ENCODE results near the gene PLA2G2E. TPM values are rescaled to one million over a fixed set of nuclear protein-coding genes. Genes with fewer than 3 reads are reported as not detected.
"Not testable (repeated sequence)": the region's sequence is repeated elsewhere in the genome, so short reads cannot be mapped to it uniquely, and the experiment has no call there.

Gene PLA2G2E
- total RNA-seq, 2 donors from 2014 or later = not detected

DNA sequence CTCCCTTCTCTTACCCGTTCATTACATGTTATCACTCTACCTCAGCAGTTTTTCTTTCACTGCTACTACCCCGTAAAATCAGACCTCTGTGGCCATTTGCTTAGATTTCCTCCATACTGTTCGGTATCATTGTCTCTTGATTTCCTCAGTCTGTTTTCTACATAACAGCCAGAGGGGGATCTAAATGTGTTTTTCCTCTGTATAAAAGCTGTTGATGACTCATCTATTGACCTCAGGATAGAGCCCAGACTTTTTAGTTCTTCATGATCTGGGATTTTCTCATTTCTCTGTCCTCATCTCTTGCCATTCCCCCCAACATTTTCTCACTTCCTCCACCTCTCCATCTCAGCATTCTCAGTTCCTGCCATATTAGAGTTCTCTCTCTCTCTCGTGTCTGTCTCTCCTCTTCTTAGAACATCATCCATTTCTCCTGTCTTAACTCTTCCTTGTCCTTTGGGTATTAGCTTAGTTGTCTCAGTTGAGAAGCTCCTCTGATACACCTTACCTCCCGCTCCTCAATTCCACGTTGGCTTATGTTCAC, 30.7 kb downstream of the PLA2G2E start:
- ATAC-seq (no peak), DNase-seq (no peak)
- intact Hi-C loops (cut with DNase I, micrococcal nuclease) = no loop called here

DNA sequence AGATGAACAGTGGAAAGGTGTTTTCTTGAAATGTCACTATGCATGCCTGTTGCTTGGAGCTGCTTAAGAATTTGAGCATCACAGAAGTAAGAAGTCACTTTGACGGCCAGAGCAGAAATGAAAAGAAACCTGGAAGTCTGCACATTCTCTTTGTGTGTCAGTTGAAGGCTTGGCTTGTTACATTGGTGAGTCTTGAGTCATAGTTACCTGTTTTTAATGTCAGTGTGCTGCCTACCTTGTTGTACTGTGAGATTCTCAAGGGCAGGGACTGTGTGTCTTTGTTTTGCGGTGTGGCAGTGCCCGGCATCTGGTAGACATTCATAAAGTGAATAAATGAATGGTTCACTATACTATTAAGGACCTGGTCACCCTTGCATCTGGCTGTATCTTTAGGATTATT, 31.3 kb downstream of the PLA2G2E start:
- no peak for ATAC-seq

DNA sequence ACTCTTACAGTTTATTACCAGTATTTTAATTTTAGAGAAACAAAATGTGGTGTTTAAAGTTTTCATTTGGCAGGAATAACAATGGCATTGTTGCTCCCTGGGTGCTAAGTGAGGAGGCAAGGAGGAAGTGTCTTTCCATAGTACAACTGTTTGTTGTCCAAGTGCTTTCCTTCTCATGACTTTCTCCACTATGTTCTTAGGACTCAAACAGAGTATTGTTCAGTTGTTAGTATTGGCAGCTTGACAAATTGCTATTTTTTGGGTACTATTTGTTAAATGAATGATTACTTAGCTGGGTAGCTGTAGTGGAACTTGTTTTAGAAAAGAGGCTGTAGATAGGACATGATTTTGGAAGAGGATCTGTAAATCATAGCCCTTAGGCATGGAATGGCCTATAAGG, 33.8 kb downstream of the PLA2G2E start:
- ATAC-seq (no peak), DNase-seq (no peak)
- intact Hi-C loops (cut with DNase I, micrococcal nuclease) = no loop called here

More for the DNA sequence above, 31.3 kb downstream of the PLA2G2E start:
- DNase-seq = no peak
- intact Hi-C loops (cut with DNase I, micrococcal nuclease) = no loop called here

DNA sequence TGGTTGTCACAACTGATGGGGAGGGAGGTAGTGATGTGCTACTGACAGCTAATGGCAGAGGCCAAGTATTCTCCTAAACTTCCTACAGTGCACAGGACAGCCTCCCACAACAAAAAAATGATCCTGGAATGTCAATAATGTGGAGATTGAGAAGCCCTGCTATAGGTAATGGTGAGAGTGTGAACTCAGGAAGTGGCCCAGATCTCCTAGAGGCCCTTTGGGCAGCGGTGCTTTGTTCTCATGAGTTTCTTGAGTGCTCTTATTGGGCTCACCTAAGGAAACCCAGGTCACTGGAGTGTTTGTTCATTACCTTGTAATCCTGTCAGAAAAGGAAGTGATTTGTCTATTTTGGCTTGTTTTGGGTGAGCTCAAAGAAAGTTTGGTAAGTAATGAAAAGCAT, 35.3 kb downstream of the PLA2G2E start:
- no peak for DNase-seq
- ATAC-seq = no peak
- intact Hi-C loops (cut with DNase I, micrococcal nuclease) = no loop called here

DNA sequence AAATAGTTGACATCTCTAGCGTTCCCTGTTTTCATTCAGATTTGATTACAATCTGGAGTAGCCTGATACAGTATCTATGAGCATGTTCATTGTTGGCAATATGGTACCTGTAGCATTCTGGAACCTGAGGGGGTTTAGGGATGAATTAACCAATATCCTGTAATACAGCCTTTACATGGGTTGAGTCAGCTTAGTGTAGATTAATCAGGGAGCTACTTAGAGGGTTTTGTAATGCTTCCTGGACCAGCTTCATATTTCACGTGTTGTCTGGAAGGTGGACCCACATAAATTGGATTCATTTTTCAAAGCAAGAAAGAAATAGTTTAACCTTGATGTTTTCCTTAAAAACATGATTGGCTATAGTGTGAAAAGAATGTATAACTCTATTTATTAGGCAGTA, 37.6 kb downstream of the PLA2G2E start:
- intact Hi-C loops (cut with DNase I, micrococcal nuclease) = no loop called here
- DNase-seq (no peak), ATAC-seq (no peak)

DNA sequence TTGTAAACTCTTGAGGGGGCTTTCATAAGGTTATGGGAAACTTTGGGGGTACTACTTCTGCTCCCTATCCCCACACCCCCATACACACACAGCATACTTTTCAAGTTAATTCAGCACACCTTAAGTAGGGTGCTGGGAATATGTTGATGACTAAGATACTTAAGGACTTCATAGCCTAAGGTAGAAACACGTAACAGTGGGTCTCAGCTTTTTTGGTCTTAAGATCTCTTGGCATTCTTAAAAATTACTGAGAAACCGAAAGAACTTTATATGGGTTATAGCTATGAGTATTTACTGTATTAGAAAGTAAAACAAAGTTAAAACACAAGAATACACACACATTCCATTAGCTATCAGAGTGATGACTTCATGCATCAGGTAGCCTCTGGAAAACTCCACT, 39.1 kb downstream of the PLA2G2E start:
- ATAC-seq (no peak), DNase-seq (no peak)
- intact Hi-C loops (cut with DNase I, micrococcal nuclease) = no loop called here

DNA sequence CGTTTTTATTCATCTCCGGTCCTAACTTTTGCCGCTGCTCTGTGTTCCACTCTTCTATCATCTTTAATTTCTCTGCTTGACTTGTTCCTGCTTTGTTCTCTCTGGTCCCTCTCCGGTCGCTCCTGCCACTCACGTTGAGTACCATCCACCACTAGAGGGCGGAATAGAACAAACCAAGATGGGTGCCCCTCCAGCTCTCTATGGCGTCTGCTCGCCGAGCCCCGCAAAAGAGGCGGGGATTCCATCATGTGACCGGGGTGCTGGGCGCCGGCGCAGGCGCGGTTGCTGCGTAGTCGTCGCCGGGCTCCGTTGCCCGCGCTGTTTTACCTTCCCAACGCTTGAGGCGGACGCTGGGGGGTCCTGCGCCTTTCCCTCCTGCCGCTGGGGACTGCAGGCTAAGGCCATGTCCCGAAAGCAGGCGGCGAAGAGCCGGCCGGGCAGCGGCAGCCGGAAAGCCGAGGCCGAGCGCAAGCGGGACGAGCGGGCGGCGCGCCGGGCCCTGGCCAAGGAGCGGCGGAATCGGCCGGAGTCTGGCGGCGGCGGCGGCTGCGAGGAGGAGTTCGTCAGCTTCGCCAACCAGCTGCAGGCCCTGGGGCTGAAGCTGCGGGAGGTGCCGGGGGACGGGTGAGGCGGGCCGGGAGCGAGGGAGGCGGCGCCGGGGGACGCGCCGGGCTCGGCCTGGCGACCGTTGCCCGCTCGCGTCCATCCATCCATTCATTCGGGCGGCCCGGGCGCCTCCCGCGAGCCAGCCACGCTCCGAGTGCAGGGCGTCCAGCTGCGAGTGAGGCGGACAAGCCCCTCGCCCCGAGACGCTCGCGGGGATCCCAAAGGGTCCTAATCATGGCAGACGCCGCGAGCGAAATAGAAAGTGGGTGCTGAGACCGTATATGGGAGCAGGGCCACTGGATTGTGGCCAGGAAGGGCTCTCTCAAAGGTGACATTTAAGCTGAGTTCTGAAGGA, 41.0 kb downstream of the PLA2G2E start, which contains the start of gene OTUD3:
Gene OTUD3, plus strand, starts transcription at position 285 of the 961 bp plus-strand sequence. Its CDS starts 119 bp downstream, at position 404.
- DNase-seq (peak; percentile 93 to 96), ATAC-seq (peak; percentile 86)
- intact Hi-C loops (cut with DNase I, micrococcal nuclease) = no loop called here

DNA sequence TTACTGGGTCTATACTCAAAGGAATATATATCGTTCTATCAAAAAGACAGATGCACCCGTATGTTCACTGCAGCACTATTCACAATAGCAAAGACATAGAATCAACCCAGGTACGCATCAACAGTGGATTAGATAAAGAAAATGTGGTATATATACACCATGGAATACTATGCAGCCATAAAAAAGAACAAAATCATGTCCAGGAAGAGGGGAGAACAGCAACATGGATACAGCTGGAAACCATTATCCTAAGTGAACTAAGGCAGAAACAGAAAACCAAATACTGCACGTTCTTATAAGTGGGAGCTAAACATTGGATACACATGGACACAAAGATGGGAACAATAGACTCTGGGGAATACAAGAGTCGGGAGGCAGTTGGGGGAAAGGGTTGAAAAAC, 42.6 kb downstream of the PLA2G2E start:
- ATAC-seq; intact Hi-C loops (cut with DNase I, micrococcal nuclease); DNase-seq: not testable (repeated sequence)

DNA sequence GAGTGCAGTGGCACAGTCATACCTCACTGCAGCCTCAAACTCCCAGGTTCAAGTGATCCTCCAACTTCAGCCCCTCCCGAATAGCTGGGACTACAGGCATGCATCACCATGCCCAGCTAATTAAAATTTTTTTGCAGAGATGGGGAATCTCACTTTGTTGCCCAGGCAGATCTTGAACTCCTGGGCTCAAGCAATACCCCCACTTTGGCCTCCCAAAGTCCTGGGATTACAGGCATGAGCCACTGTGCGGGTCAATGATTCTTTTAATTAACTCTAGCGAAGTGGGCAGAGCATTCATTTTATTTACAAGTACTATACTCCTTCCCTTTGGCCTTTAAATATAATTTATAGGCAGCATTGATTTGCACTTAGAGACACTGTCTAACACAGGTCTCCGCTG, 43.8 kb downstream of the PLA2G2E start:
- ATAC-seq (no peak), DNase-seq (no peak)
- intact Hi-C loops (cut with DNase I, micrococcal nuclease) = no loop called here

DNA sequence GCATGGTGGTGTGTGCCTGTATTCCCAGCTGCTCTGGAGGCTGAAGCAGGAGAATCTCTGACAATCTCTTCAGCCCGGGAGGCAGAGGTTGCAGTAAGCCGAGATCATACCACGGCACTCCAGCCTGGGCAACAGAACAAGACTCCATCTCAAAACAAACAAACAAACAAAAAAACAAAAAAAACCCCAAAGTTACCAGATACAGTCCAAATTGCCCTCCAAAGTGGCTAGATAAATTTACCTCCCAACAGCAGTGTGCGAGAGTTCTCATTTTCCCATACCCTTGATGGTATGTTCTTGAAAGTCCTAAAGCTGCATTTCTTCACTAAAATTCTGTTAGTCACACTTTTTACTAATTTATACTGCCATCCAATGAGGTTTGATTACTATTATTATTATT, 44.2 kb downstream of the PLA2G2E start:
- intact Hi-C loops (cut with DNase I, micrococcal nuclease) = no loop called here
- DNase-seq = no peak
- ATAC-seq = no peak

DNA sequence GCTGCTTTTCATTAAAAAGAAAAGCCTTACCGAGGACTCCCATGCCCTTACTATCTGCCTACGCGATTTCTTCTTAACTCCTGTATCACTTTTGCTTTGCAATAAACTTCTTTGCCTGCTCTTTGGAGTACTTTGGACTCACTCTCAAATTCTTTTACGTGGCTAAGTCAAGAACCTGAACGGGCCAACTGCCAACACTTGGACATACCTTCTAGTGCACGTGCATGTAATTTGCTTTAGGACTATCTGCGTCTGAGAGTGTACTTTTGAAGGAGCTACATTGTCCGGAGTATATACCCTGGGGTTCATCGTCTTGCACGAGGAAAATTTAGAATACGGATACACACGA, 44.8 kb downstream of the PLA2G2E start:
- DNase-seq (peak; percentile 82), ATAC-seq (peak; percentile 58)
- intact Hi-C loops (cut with DNase I, micrococcal nuclease) = no loop called here

DNA sequence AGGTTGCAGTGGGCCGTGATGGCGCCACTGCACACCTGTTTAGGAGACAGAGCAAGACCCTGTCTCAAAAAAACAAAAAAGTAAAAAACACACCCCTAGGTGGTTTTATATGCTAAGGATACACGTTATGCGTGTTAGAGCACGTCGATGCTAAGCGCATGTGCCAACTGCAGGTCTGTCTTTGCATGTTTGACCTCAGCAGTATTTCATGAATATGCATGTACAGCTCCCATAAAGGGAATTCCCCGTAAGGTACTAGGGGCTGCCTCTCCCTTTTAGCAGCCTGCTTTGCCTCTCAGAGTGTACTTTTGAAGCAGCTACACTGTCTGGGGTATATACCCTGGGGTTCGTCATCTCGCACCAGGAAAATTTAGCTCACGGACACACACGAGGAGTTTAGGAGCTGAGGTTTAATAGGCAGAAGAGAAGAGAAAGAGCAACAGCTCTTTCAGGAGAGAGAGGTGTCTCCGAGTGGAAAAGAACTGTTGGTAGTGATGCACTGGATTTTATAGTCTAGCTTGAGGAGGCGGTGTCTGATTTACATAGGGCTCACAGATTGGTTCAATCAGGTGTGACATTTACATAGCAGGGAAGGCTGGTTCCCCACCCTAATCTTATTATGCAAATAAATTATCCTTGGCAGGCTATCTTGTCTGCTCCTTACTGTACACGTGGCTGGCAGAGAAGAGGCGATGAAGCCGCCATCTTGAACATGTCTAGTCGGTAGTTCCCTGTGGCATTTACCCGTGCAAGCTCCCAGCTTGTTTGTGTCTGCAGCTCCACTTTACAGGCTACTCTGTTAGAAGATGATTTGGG, 45.4 kb downstream of the PLA2G2E start:
- DNase-seq = peak; percentile 48 to 55
- peak; percentile 67 for ATAC-seq
- intact Hi-C loops (cut with DNase I, micrococcal nuclease) = no loop called here

DNA sequence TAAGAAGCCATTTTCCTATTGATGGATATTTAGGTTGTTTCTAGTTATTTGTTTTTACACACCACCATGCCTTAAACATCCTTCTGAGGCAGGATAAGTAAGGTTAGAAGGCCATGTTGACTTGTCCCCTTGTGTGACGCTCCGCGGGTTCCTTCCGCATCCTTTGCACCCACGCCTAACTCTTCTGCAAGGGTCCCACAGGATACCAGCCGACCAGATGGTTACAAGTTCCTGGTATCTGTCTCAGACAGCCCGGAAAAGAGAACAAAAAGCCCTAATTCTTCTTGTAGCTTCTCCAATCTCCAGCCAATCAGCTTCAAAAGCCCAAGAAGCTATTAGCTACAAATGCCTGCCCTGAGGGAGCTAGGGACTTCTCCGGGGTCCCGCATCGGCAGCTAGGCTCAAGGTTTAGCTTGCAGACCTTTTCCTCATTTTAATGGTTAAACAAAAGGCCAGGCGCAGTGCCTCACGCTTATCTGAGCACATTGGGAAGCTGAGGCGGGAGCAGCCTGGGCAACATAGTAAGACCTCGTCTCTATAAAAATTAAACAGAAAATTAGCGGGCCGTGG, 46.2 kb downstream of the PLA2G2E start:
- DNase-seq (no peak), ATAC-seq (no peak)
- intact Hi-C loops (cut with DNase I, micrococcal nuclease) = no loop called here

DNA sequence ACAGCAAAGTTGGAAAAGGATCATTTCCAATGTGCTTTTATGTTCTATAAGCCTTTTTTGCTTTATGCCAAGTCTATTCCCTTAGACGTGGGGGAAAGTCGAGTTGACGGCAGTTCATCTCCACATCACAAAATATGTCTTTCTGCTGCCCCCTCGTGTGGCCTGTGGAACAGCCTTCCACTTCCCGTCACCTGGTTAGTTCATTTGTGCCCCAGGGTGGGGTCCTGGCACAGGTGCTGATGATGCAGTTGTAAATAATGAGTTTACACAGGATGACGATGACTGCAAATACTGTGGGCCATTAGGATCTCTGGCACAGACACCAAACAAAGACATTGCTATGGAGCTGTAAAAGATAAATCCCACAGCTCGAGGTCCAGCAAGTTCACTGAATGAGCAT, 51.2 kb downstream of the PLA2G2E start:
- ATAC-seq (peak; percentile 97), DNase-seq (peak; percentile 83 to 91)
- intact Hi-C loops (cut with DNase I, micrococcal nuclease) = no loop called here

Other genes with a start within 250 kb of the PLA2G2E start
- 10 to 100 TPM; 28.9 to 31.1 TPM for gene TMCO4, start 123.7 kb downstream of the PLA2G2E start, total RNA-seq
- gene RNF186, start 108.3 kb downstream of the PLA2G2E start, total RNA-seq = 10 to 100 TPM; 50.3 to 53.7 TPM
- gene OTUD3, start 41.2 kb downstream of the PLA2G2E start, total RNA-seq = 10 to 100 TPM in 1 of 2 donors, 1 to 10 TPM in 1; 9.6 to 11.1 TPM
- 100 to 1,000 TPM in 1 of 2 donors, 10 to 100 TPM in 1; 83.9 to 795 TPM for gene PLA2G2A, start 56.0 kb upstream of the PLA2G2E start, total RNA-seq
- 1 to 10 TPM in 1 of 2 donors, under 1 TPM in 1; 0.58 to 1.8 TPM for gene PLA2G5, start 146.6 kb upstream of the PLA2G2E start, total RNA-seq
- under 1 TPM in 1 of 2 donors, not detected in 1; 0.31 TPM for gene PLA2G2D, start 195.9 kb upstream of the PLA2G2E start, total RNA-seq
- under 1 TPM in 1 of 2 donors, not detected in 1; 0.11 TPM for gene PLA2G2F, start 215.7 kb upstream of the PLA2G2E start, total RNA-seq